Motor neuron (in vitro differentiated cells): ENCODE data around the gene FBN2. TPM values are rescaled to one million over a fixed set of nuclear protein-coding genes. Genes with fewer than 3 reads are reported as not detected.

Experiments used
- ATAC-seq, 8 experiments: fragments of 200-7000 bp; cut with Tn5 transposase; replicated peaks in 6 of 8; 2 replicates each; pipeline ENCODE4 v1.8.0; 2021; ENCODE audit warnings: mild to moderate bottlenecking in 8 of 8, moderate library complexity in 8 of 8
- H3K27ac ChIP-seq, 2 donors: fragments of 250-450 bp; sonication (Bioruptor Pico); 2 replicates each; pipeline ENCODE4 v1.9.0; 2021; ENCODE audit warnings: antibody characterized with exemption in 2 of 2, mild to moderate bottlenecking in 2 of 2, moderate library complexity in 1 of 2
- H3K4me1 ChIP-seq, 2 donors: fragments of 250-450 bp; sonication (Bioruptor Pico); replicated peaks in 1 of 2; 2 replicates each; pipeline ENCODE4 v1.6.1; 2021; ENCODE audit warnings: antibody characterized with exemption in 2 of 2, mild to moderate bottlenecking in 2 of 2, moderate library complexity in 1 of 2
- H3K4me3 ChIP-seq, 5 donors: fragments of 250-450 bp; sonication (Bioruptor Pico); 2 replicates each; pipeline ENCODE4 v1.9.0; 2021; ENCODE audit warnings: antibody characterized with exemption in 5 of 5, mild to moderate bottlenecking in 5 of 5, moderate library complexity in 4 of 5
- WGBS, 10 experiments: fragments of 450-650 bp; shearing (Covaris generic); methylation state at CpG; one replicate each; pipeline ENCODE4 v1.0.0; 2022; 5-methylcytosine and 5-hydroxymethylcytosine counted together
- in situ Hi-C, 9 experiments: fragments of 400-800 bp; cut with MboI; loops; one replicate each; pipeline ENCODE4 v1.15.0; 2021; ENCODE audit warnings: low sequenced_read_pairs in 9 of 9, low pct_unique_long_range_greater_than_20kb in 2 of 9; ENCODE audit not compliant: unreplicated experiment in 9 of 9
- total RNA-seq, 8 experiments: library from RNA; unstranded; fragments of 300-600 nt; gene quantifications; 2 replicates each; pipeline versions ENCODE4 v1.2.3 to v1.2.4, GENCODE V29; 2022

FBN2 gene
- total RNA-seq, 8 experiments from 2014 or later: 5.3 to 129 (median 15.1) TPM

DNA sequence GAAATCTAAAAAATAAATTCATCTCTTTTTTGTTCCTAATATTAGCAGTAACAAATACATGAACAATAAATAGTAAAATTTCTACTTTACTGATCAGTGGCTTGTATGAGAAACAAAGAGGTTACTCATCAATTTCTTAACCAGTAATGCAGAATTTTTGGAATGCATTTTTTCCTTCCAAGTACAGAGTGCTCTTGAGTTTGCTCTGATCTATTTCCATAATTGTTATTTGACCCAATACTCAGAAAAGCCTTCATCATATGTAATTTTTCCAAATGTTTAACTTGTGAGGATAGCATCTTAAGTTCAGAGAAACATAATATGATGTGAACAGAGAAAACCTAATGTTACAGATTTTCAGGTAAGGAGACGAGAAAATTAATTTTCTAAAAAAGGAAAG, 47.3 kb downstream of the FBN2 start:
- no peak for ATAC-seq
- in situ Hi-C loops: loop anchor here in 3 of 9 experiments (10.0 kb wide), 1 partner anchor 276 kb away; no protein-coding TSS in a partner anchor
- no peak overlapping the region for H3K4me3 ChIP-seq
- H3K4me1 ChIP-seq: no peaks in the 10 kb centered on the region
- 33 to 100% (median 100%) methylated on average over 1 of the region's 1 CpG; no CpG with 5 or more reads in 2 of the 10 experiments for WGBS, 10 experiments
- H3K27ac ChIP-seq: no peak overlapping the region

- in situ Hi-C loops: no loop called here
- 50 to 100% (median 95%) methylated on average over 1 to 3 of the region's 3 CpGs; no CpG with 5 or more reads in 1 of the 10 experiments for WGBS, 10 experiments
- H3K4me3 ChIP-seq: no peak overlapping the region
- no peaks in the 10 kb centered on the region for H3K4me1 ChIP-seq
- no peak overlapping the region for H3K27ac ChIP-seq
- no peak for ATAC-seq
Observed at GRCh38 chr5:128487041-128487440, 51.0 kb downstream of the FBN2 start.

DNA sequence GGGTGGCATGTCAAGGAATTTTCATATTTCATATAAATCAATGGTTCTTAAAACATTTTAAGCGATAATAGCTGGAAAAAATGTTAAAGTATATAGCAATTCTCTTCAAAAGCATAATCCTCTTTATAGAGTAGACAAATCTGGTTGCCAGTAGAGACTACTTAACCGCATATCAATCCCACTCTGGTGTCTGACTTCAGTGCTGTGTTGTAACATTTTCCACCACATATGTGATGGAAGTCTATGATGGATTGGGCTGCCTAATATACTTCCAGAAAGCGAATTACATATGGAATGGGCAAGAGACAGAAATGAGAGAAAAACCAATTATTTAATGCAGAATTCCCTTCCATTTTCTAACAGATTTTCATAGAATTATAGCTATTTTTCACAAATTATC, 54.3 kb downstream of the FBN2 start:
- in situ Hi-C loops: no loop called here

DNA sequence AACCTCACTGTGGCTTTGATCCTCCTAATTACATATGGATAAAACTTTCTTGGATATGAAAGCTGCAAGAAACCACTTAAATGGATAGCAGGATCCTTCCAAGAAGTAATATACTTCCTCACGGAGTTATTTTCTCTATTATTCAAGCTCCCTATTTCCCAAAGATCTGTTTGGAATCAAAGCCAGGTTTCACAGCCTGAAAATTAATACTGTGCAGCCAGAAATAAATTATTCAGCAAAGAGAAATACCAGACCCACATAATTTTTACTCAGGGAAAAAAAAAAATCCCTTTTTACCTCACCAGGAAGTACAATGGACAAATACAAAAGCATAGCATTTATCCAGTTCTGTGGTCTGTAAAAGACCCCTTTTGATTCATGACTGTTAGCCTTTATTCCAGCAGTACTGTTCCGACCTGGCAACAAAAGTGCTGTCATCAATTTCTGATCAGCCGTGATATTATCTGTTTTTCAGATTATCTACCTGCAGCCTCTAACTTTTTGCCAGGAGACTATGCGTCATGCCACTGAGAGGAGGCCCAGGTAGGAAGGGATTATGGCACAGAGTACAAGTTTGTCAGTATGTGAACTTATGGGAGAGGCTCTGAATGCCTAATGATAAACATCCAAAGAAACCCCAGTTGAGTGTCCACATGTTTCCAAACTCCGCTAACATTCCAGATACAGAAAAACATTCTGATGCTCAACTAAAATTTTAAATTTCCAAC, 57.0 kb downstream of the FBN2 start:
- H3K4me1 ChIP-seq: no peaks in the 10 kb centered on the region
- in situ Hi-C loops: no loop called here
- ATAC-seq: no peak
- no peak overlapping the region for H3K27ac ChIP-seq
- WGBS, 10 experiments: 26 to 100% (median 70%) methylated on average over 1 to 5 of the region's 5 CpGs; no CpG with 5 or more reads in 2 of the 10 experiments
- no peak overlapping the region for H3K4me3 ChIP-seq

More for the DNA sequence above, 54.3 kb downstream of the FBN2 start:
- WGBS, 10 experiments: 30 to 100% (median 94%) methylated on average over 1 to 3 of the region's 3 CpGs
- H3K4me3 ChIP-seq: no peak overlapping the region
- no peak for ATAC-seq
- no peaks in the 10 kb centered on the region for H3K4me1 ChIP-seq
- H3K27ac ChIP-seq: no peak overlapping the region

DNA sequence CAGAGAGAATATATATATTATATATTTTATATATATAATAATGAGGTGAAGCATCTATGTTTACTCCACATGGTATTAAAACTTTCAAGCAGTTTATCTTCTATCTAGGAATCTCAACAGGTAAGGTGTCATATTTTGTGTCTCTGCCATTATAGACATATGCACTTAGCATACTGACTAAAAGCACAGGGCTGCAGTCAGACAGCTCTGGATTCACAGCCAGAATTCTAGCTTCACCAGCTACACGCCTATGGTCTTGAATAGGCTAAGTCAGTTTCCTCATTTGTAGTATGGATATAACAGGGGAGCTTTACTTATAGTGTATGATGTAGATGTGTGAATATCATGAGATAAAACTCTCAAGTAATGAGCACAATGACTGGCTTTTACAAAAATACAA, 57.9 kb downstream of the FBN2 start:
- no peaks in the 10 kb centered on the region for H3K4me1 ChIP-seq
- no peak overlapping the region for H3K27ac ChIP-seq
- ATAC-seq: no peak
- H3K4me3 ChIP-seq: no peak overlapping the region
- WGBS, 10 experiments: 60% methylated on average over 1 of the region's 1 CpG; no CpG with 5 or more reads in 9 of the 10 experiments
- in situ Hi-C loops: no loop called here

DNA sequence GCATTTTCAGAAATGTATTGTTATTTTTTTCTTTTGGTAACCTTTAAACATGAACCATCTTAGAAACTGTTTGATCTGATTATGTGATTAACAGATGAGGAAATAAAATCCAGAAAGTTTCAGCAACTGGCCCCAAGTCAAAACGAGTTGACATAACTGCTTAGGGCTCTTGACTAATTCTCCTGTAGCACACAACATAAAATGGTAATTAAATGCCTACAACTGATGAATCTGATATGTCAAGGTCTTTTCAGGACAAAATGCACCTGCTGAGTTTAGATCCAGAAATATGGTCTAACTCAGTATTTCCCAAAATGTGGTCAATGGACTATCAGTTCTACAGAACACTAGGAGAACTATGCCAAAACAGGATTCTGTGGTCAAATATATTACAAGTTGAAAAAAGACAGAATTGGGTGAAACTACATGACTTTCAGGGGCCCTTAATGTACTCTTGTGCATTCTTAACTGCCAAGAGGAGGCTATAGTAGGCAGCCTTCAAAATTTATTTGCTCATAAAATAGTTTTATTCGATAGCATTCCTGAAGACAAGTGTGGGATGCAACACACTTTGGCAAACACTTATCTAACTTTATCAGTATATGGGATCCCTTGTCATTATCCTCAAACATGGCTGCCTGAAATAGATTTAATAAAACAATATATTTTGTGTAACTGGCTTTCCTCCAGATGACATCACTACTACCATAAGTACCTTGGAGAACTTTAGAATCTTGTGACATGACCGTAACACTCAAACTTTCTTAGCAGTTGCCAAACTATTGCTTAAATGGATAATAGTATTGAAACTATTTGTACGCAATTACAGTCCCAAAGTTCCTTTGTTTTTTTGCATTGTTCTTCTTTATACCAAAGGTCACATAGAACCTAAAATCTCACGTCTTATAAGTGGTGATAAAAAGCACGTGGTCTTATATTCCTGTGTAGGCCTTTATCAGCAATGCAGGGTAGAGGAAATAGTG, 59.4 kb downstream of the FBN2 start:
- ATAC-seq: no peak
- in situ Hi-C loops: no loop called here
- WGBS, 10 experiments: 41 to 100% (median 94%) methylated on average over 3 to 6 of the region's 6 CpGs
- no peak overlapping the region for H3K4me3 ChIP-seq
- H3K27ac ChIP-seq: no peak overlapping the region
- H3K4me1 ChIP-seq: no peaks in the 10 kb centered on the region

DNA sequence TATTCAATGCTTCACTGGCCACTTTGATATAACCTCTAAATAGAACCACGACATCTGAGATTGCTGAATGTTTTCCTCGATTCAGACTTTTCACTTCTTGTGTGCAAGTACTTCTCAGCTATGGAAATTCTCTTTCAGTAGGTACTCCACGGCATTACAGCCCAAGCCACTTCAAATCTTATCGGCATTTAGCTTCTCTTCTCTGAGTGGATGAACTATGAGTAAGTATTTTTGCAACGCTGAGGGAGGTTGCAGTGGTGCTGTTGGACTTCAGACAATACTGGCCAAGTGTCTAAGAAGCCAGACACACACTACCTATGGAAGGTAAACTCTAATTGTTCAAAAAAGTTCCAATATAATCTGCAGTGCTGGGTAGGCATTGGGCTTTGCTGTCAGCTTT, 60.1 kb downstream of the FBN2 start:
- in situ Hi-C loops: no loop called here
- H3K27ac ChIP-seq: no peak overlapping the region
- no peaks in the 10 kb centered on the region for H3K4me1 ChIP-seq
- no peak for ATAC-seq
- H3K4me3 ChIP-seq: no peak overlapping the region
- 24 to 100% (median 86%) methylated on average over 2 to 5 of the region's 5 CpGs for WGBS, 10 experiments

GRCh38 chr5:128475693-128476092, 62.4 kb downstream of the FBN2 start:
- no peaks in the 10 kb centered on the region for H3K4me1 ChIP-seq
- no peak for ATAC-seq
- in situ Hi-C loops: no loop called here
- WGBS, 10 experiments: 66 to 100% (median 93%) methylated on average over 2 to 3 of the region's 3 CpGs
- H3K4me3 ChIP-seq: no peak overlapping the region
- no peak overlapping the region for H3K27ac ChIP-seq

DNA sequence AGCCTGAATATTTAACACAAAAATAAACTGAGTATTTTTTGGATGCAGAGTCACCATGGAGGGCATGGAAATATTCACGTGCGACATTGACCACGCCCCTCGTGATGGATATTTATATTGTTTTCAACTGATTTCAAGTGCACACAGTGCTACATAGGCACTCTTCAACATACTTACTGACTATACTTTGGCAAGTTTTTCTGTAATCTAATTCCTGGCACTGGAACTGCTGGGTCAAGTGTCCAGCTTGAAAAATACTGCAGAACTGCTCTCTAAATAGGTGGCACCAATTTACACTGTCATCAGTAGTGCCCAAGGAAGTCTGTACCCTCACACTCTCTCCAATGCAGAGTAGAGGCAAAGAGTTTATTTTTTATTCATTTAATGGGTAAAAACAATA, 65.1 kb downstream of the FBN2 start:
- ATAC-seq: no peak
- in situ Hi-C loops: no loop called here
- H3K4me3 ChIP-seq: no peak overlapping the region
- H3K27ac ChIP-seq: no peak overlapping the region
- H3K4me1 ChIP-seq: no peaks in the 10 kb centered on the region
- WGBS, 10 experiments: 80 to 97% (median 93%) methylated on average over 1 to 4 of the region's 4 CpGs; no CpG with 5 or more reads in 2 of the 10 experiments

GRCh38 chr5:128472036-128472435, 66.0 kb downstream of the FBN2 start:
- no peak overlapping the region for H3K4me3 ChIP-seq
- no peaks in the 10 kb centered on the region for H3K4me1 ChIP-seq
- in situ Hi-C loops: no loop called here
- no peak overlapping the region for H3K27ac ChIP-seq
- WGBS, 10 experiments: 31 to 100% (median 91%) methylated on average over 2 of the region's 2 CpGs; no CpG with 5 or more reads in 2 of the 10 experiments
- ATAC-seq: no peak

DNA sequence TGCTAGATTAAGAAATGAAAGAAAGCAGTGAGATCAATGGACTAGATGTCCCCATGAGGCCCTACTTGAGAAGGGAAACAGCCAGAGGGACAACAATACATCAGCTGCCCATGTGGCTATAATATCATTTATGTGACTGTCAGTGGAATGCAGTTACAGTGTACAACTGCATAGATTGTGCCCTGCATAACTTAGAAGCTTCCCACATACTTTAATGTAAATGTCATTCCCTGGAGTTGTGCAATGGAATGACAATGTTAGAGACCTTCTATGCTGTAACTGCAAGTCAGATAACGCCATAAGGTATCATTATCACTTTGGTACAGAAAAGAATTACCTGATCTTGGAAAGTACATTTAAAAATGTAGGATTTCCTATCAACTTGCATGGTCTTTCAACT, 67.4 kb downstream of the FBN2 start:
- 33 to 100% (median 96%) methylated on average over 1 of the region's 1 CpG; no CpG with 5 or more reads in 4 of the 10 experiments for WGBS, 10 experiments
- Histone ChIP-seq H3K4me3 (no peak overlapping the region), H3K27ac (no peak overlapping the region), H3K4me1 (no peaks in the 10 kb centered on the region)
- in situ Hi-C loops: no loop called here
- ATAC-seq: peak in 2 of 8 experiments; percentile 52 to 55

- 0 to 100% (median 80%) methylated on average over 1 to 2 of the region's 2 CpGs; no CpG with 5 or more reads in 1 of the 10 experiments for WGBS, 10 experiments
- in situ Hi-C loops: no loop called here
- no peak overlapping the region for H3K27ac ChIP-seq
- ATAC-seq: peak in 2 of 8 experiments; percentile 60 to 70
- no peak overlapping the region for H3K4me3 ChIP-seq
- no peaks in the 10 kb centered on the region for H3K4me1 ChIP-seq
Observed at GRCh38 chr5:128469912-128470311, 68.1 kb downstream of the FBN2 start.

DNA sequence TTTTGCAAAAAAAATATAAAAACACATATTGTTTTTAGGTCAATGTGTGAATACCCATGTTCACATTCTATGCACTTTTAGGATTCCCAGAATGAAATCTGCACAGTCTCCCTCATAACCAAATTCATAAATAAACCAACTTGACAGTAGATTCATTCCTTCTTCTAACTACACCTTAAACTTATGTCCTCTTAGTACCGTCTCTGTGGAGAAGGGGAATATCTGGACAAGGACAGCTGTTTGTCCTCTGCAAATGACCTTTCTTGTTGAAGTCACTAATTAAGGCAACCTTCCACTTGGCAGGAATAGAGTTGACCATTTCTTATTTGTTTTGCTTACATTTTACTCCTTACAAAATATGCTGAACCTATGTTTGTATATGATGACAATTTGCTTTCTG, 71.1 kb downstream of the FBN2 start:
- ATAC-seq: no peak
- no peak overlapping the region for H3K4me3 ChIP-seq
- H3K4me1 ChIP-seq: no peaks in the 10 kb centered on the region
- H3K27ac ChIP-seq: no peak overlapping the region
- WGBS, 10 experiments: 0 to 100% (median 70%) methylated on average over 1 of the region's 1 CpG; no CpG with 5 or more reads in 2 of the 10 experiments
- in situ Hi-C loops: no loop called here
